HEK293T (cell line): ENCODE results near the gene SH2B2.

Experiments used
- CTCF ChIA-PET: fragments of 350-600 bp; formaldehyde crosslinking; extraction: SDS; loops from one replicate; lab custom pipeline; 2021; ENCODE audit warnings: antibody characterized with exemption, inconsistent platforms; lab: Yijun Ruan, JAX
- POLR2A ChIA-PET: fragments of 350-600 bp; formaldehyde crosslinking; extraction: SDS; loops from one replicate; lab custom pipeline; 2020; ENCODE audit warnings: antibody characterized with exemption, inconsistent platforms; lab: Yijun Ruan, JAX
- DNase-seq: peaks from one replicate; pipeline ENCODE4 v3.0.0; 2012; ENCODE audit warnings: mixed read lengths; ENCODE audit errors: extremely low spot score
- ARNT ChIP-seq: fragments of 450-650 bp; IDR thresholded peaks from 2 replicates; pipeline ENCODE4 v1.6.1; 2017; ENCODE audit warnings: mild to moderate bottlenecking
- BHLHE40 ChIP-seq: fragments of 450-650 bp; IDR thresholded peaks from 2 replicates; pipeline ENCODE4 v1.6.1; 2016; ENCODE audit warnings: mild to moderate bottlenecking, moderate library complexity, borderline replicate concordance
- CTBP1 ChIP-seq: fragments of 450-650 bp; IDR thresholded peaks from 2 replicates; pipeline ENCODE4 v1.6.1; 2016; ENCODE audit warnings: borderline replicate concordance
- ELF4 ChIP-seq: fragments of 450-650 bp; IDR thresholded peaks from 2 replicates; pipeline ENCODE4 v1.6.1; 2017; ENCODE audit warnings: antibody characterized with exemption
- FOXA1 ChIP-seq: fragments of 450-650 bp; IDR thresholded peaks from 2 replicates; pipeline ENCODE4 v1.6.1; 2016; ENCODE audit warnings: mild to moderate bottlenecking
- FOXK2 ChIP-seq: fragments of 450-650 bp; IDR thresholded peaks from 2 replicates; pipeline ENCODE4 v1.6.1; 2016; ENCODE audit warnings: mild to moderate bottlenecking
- FOXM1 ChIP-seq: fragments of 450-650 bp; IDR thresholded peaks from 2 replicates; pipeline ENCODE4 v1.6.1; 2017; ENCODE audit warnings: mild to moderate bottlenecking, borderline replicate concordance
- HDGF ChIP-seq: fragments of 450-650 bp; IDR thresholded peaks from 2 replicates; pipeline ENCODE4 v1.6.1; 2017; ENCODE audit warnings: antibody characterized with exemption, borderline replicate concordance
- L3MBTL2 ChIP-seq: fragments of 450-650 bp; conservative IDR thresholded peaks from 2 replicates; pipeline ENCODE4 v1.6.1; 2016; ENCODE audit warnings: mild to moderate bottlenecking
- LEF1 ChIP-seq: fragments of 450-650 bp; IDR thresholded peaks from 2 replicates; pipeline ENCODE4 v1.6.1; 2017; ENCODE audit warnings: mild to moderate bottlenecking, borderline replicate concordance
- NFRKB ChIP-seq: fragments of 450-650 bp; IDR thresholded peaks from 2 replicates; pipeline ENCODE4 v1.6.1; 2016; ENCODE audit warnings: mild to moderate bottlenecking, moderate library complexity
- SP1 ChIP-seq: fragments of 450-650 bp; IDR thresholded peaks from 2 replicates; pipeline ENCODE4 v1.6.1; 2017
- SUZ12 ChIP-seq: fragments of 450-650 bp; IDR thresholded peaks from 2 replicates; pipeline ENCODE4 v1.6.1; 2016; ENCODE audit warnings: mild to moderate bottlenecking
- TARDBP ChIP-seq: fragments of 450-650 bp; IDR thresholded peaks from 2 replicates; pipeline ENCODE4 v1.6.1; 2016
- ZNF384 ChIP-seq: fragments of 450-650 bp; IDR thresholded peaks from 2 replicates; pipeline ENCODE4 v1.6.1; 2016
- TF ChIP-seq, protein P1 (sequence below): fragments of 450-650 bp; IDR thresholded peaks from 2 replicates; pipeline ENCODE4 v1.6.1; 2016

The SH2B2 gene

DNA sequence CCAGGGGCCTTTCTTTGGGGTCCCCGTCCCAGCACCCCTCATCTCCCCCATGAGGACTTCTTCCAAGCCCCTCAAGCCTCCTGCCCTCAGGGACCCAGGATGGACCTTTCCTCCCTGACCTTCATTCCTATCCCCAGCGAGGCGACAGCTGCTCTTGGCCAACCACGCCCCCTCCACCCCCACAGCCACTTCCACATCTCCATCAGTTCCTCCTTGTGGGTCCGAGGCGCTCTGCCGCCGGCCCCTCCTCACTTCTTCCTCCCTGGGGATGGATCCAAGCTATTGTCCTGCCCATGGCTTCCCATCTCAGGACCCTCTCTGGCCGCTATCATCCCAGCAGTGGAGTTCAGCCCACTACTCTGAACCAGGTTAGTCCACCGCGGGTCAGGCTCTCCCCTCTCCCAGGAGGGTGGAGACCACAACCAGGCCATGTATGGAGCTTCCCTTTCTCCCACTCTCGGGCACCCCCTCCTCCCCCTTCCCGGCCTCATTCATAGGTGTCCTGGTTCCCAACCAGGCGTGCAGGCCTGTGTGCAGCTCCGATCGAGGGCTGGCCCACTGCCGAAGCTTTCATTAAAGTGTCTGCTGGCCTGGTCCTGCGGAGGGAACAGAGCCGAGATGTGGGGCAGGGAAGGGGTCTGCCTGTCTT, 1.7 kb upstream of the SH2B2 start:
- TF ChIP-seq FOXK2 (no peak), L3MBTL2 (no peak), ELF4 (no peak), FOXM1 (no peak), TARDBP (no peak), HDGF (no peak), ZNF384 (no peak), SUZ12 (no peak), BHLHE40 (no peak), FOXA1 (no peak), LEF1 (no peak), NFRKB (no peak), SP1 (no peak), ARNT (no peak), CTBP1 (no peak)
- TF ChIP-seq, protein P1, sequence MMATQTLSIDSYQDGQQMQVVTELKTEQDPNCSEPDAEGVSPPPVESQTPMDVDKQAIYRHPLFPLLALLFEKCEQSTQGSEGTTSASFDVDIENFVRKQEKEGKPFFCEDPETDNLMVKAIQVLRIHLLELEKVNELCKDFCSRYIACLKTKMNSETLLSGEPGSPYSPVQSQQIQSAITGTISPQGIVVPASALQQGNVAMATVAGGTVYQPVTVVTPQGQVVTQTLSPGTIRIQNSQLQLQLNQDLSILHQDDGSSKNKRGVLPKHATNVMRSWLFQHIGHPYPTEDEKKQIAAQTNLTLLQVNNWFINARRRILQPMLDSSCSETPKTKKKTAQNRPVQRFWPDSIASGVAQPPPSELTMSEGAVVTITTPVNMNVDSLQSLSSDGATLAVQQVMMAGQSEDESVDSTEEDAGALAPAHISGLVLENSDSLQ, result no peak
- CTCF ChIA-PET, result no interaction called here
- POLR2A ChIA-PET, result no interaction called here
- DNase-seq, result no peak

DNA sequence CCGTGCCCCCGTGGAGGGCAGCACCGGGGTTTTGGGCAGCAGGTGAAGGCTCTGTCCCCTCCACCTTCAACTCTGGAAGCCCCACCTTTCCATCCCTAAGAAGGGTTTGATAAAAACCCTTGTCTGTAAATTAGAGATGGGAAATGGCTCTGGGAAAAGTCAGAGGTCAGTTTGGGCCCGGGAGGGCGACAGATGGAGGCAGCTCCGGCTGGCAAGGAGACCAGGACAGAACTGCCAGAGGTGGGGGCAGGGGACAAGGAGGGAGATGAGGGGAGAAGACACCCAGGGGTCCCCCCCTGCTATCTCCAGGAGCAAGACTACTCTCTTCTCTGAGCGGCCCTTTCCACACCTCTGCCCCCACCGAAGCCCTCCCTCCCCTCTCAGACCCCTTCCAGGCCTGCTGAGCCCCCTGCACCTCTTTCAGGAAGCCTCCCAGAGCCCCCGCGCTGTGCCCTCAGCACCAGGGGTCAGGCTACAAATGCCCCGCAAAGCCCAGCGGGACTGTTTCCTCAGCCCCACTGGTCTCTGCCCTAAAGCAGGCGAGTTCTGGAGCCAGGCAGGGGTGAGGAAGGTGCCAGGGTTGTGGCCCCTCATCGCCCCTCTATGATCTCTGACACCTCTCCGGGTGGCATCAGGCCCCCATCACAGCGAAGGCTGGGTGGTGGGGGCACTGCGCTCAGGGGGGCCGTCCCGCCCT, 980 bp upstream of the SH2B2 start:
- no peak for DNase-seq
- ChIA-PET POLR2A (no interaction called here), CTCF (no interaction called here)
- TF ChIP-seq, protein P1, result no peak
- no peak for TF ChIP-seq SP1
- no peak for TF ChIP-seq FOXK2
- no peak for TF ChIP-seq L3MBTL2
- TF ChIP-seq LEF1, result no peak
- TF ChIP-seq ELF4, result no peak
- no peak for TF ChIP-seq TARDBP
- TF ChIP-seq SUZ12, result no peak
- no peak for TF ChIP-seq FOXA1
- TF ChIP-seq ZNF384, result no peak
- TF ChIP-seq BHLHE40, result no peak
- no peak for TF ChIP-seq FOXM1
- no peak for TF ChIP-seq NFRKB
- TF ChIP-seq CTBP1, result no peak
- TF ChIP-seq HDGF, result no peak
- no peak for TF ChIP-seq ARNT

DNA sequence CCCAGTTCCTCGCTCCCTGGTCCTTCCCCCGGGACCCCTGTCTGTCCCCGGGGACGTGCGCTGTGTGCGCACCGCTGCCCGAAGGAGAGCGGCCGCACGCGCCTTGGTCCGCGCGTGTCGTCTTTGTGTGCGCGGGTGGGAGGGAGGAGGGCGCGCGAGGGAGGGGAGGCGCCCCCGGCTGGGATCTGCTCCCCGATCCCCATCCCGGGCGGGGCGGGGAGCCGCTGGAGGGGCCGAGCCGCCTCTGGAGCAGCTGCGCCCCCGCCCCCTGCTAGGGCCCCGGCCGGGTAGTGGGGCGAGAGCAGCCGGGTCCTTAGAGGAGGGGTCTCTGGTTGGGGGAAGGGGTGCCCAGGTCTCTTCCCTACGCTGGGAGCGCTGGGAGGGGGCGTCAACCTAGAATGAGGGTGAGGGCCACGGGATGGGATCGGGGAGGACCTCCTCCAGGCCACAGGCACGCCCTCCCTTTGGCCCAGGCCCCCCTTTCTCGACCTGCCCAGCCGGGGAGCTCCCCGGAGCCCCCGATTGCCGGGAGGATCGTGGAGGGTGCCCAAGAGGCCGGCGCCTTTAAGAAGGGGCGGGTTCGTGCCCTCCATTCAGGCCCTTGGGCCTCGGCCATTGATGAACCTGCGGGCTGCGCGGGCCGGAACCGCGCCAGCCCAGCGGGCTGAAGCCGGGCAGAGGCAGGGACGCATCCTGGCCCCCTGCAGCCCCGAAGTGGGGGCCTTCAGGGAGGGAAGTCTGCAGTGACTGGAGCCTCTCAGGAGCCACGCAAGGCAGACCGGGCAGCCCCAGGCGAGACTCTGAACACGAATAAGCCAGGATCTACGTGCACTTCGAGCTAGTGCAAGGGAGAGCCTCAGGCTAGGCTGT, 678 bp downstream of the SH2B2 start:
- TF ChIP-seq SP1, result no peak
- no peak for TF ChIP-seq TARDBP
- TF ChIP-seq CTBP1, result no peak
- TF ChIP-seq FOXK2, result no peak
- TF ChIP-seq FOXA1, result no peak
- TF ChIP-seq L3MBTL2, result no peak
- no peak for TF ChIP-seq HDGF
- TF ChIP-seq LEF1, result no peak
- TF ChIP-seq, protein P1, result no peak
- ChIA-PET CTCF (no interaction called here), POLR2A (interaction anchor here (0.9 to 1.1 kb wide), 2 partner anchors 76 to 102 kb away, joined by 3 to 6 read pairs; no protein-coding TSS in a partner anchor)
- DNase-seq, result peak; percentile 27

- TF ChIP-seq SP1 (no peak), SUZ12 (no peak), LEF1 (no peak), TARDBP (no peak), FOXK2 (no peak), ARNT (no peak), NFRKB (no peak), BHLHE40 (no peak), CTBP1 (no peak), HDGF (no peak), FOXM1 (no peak), ELF4 (no peak), L3MBTL2 (no peak), ZNF384 (no peak), FOXA1 (no peak)
- TF ChIP-seq, protein P1, result no peak
- POLR2A ChIA-PET, result interaction anchor here (1.1 kb wide), 1 partner anchor 76 kb away, joined by 6 read pairs; no protein-coding TSS in a partner anchor
- CTCF ChIA-PET, result interaction anchor here (0.6 kb wide), 1 partner anchor 899 kb away, joined by 3 read pairs; no protein-coding TSS in a partner anchor
- no peak for DNase-seq
Measured at GRCh38 chr7:102287981-102288278, 1.3 kb downstream of the SH2B2 start.
